Measurements from ENCODE around the gene TEX51. TPM values are rescaled to one million over a fixed set of nuclear protein-coding genes. Genes with fewer than 3 reads are reported as not detected.

The TEX51 gene
- total RNA-seq: not detected in 2 replicates
- long read RNA-seq: 0 reads

GRCh38 chr2:126898636-126899035 is at the start of gene TEX51:
TEX51 (plus strand) TSS chr2:126898890; CDS start chr2:126898919, 29 bp downstream.
- TF ChIP-seq CTCF (conservative IDR thresholded peaks at IDR 0.05): no peak
- DNase-seq (ENCODE audit: low read depth, low spot score): no peak
- no peaks in the 10 kb centered on the region for H3K36me3 Mint-ChIP-seq (ENCODE audit: low read depth)
- H3K27me3 Mint-ChIP-seq (ENCODE audit: low read depth): no peaks in the 10 kb centered on the region
- no peaks in the 10 kb centered on the region for H3K9me3 Mint-ChIP-seq
- no peak within 1 kb of the TSS for H3K4me3 Mint-ChIP-seq
- H3K4me1 Mint-ChIP-seq: no peaks in the 10 kb centered on the region
- no peak within 1 kb of the TSS for H3K27ac Mint-ChIP-seq (ENCODE audit: unreplicated experiment)

- H3K4me3 Mint-ChIP-seq: no peak overlapping the region
- no peak for TF ChIP-seq CTCF (conservative IDR thresholded peaks at IDR 0.05)
- H3K4me1 Mint-ChIP-seq: no peaks in the 10 kb centered on the region
- H3K27me3 Mint-ChIP-seq (ENCODE audit: low read depth): peaks cover 3% of the 10 kb centered on the region
- H3K9me3 Mint-ChIP-seq: peaks cover 3% of the 10 kb centered on the region
- no peaks in the 10 kb centered on the region for H3K36me3 Mint-ChIP-seq (ENCODE audit: low read depth)
- DNase-seq (ENCODE audit: low read depth, low spot score): no peak
- no peak overlapping the region for H3K27ac Mint-ChIP-seq (ENCODE audit: unreplicated experiment)
Measured at GRCh38 chr2:126849054-126849453, 49.6 kb upstream of the TEX51 start.

GRCh38 chr2:126849486-126849885 is 49.2 kb upstream of the TEX51 start:
- no peak for TF ChIP-seq CTCF (conservative IDR thresholded peaks at IDR 0.05)
- Mint-ChIP-seq H3K9me3 (peaks cover 3% of the 10 kb centered on the region), H3K36me3 (ENCODE audit: low read depth) (no peaks in the 10 kb centered on the region), H3K27me3 (ENCODE audit: low read depth) (peaks cover 3% of the 10 kb centered on the region), H3K4me1 (no peaks in the 10 kb centered on the region), H3K27ac (ENCODE audit: unreplicated experiment) (no peak overlapping the region), H3K4me3 (no peak overlapping the region)
- no peak for DNase-seq (ENCODE audit: low read depth, low spot score)

GRCh38 chr2:126849991-126850535 is 48.6 kb upstream of the TEX51 start:
- no peak overlapping the region for H3K27ac Mint-ChIP-seq (ENCODE audit: unreplicated experiment)
- peaks cover 3% of the 10 kb centered on the region for H3K9me3 Mint-ChIP-seq
- no peak for DNase-seq (ENCODE audit: low read depth, low spot score)
- no peak for TF ChIP-seq CTCF (conservative IDR thresholded peaks at IDR 0.05)
- H3K27me3 Mint-ChIP-seq (ENCODE audit: low read depth): peaks cover 3% of the 10 kb centered on the region
- H3K36me3 Mint-ChIP-seq (ENCODE audit: low read depth): no peaks in the 10 kb centered on the region
- H3K4me1 Mint-ChIP-seq: no peaks in the 10 kb centered on the region
- no peak overlapping the region for H3K4me3 Mint-ChIP-seq

GRCh38 chr2:126850940-126851339 is 47.8 kb upstream of the TEX51 start:
- Mint-ChIP-seq H3K27me3 (ENCODE audit: low read depth) (peaks cover 3% of the 10 kb centered on the region), H3K4me1 (no peaks in the 10 kb centered on the region), H3K9me3 (peaks cover 7% of the 10 kb centered on the region), H3K4me3 (no peak overlapping the region), H3K27ac (ENCODE audit: unreplicated experiment) (no peak overlapping the region), H3K36me3 (ENCODE audit: low read depth) (no peaks in the 10 kb centered on the region)
- no peak for TF ChIP-seq CTCF (conservative IDR thresholded peaks at IDR 0.05)
- DNase-seq (ENCODE audit: low read depth, low spot score): no peak

Data from neural crest cell (in vitro differentiated cells).